GM19467 (cell line): ENCODE data around the gene USP22.

Experiments used
- ATAC-seq: cut with Tn5 transposase; IDR thresholded peaks from one replicate; pipeline ENCODE4 v1.9.1; 2021; ENCODE audit warnings: mild to moderate bottlenecking, moderate library complexity; ENCODE audit not compliant: unreplicated experiment

The USP22 gene

DNA sequence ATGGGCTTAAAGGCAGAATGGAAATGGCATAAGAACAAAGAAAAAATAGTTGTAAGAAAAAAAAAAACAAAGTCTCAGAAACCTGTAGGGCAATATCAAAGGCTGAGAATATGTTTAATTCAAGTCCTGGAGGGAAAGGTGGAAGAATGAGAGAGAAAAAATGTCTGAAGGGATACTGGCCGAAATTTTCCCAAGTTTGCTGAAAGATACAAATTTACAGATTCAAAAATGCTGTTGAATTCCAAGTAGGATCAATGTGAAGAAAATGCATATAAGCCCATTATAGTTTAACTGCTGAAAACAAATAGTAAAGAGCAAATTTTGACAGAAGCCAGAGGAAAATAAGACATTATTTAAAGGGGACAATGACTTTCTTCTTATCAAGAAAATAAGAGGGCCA, 6.6 kb upstream of the USP22 start:
- ATAC-seq: no peak

DNA sequence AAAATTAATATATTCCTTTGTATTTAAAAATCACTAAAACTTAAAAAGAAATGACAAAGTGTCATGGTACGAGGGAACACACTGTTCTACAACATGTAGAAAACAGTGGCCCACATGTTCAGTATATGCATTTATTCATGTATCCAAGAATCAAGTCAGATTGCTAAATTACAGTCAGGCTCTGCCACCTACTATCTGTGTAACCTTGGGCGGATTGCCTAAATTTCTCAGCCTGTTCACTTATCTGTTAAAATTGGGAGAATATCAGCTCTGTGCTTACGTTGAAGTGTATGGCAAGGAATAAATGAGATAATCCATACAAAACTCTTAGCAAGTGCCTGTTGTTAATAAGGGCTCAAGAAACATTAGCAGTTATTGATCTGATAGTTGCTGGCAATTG, 3.4 kb upstream of the USP22 start:
- ATAC-seq: no peak

DNA sequence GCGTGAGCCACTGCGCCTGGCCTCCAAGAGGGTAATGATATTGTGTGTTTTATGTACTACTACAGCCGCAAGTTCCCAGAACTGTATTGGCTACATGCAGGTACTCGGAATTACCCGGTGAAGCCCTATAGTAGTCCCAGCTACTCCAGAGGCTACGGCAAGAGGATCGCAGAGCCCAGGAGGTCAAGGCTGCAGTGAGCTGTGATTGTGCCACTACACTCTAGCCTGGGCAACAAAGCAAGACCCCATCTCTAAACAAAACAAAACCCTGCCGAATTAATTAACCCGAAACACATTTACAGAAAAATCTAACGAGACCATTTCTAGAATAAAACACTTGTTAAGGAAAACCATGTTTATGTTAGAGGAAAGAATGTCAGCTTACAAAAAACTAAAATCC, 2.2 kb upstream of the USP22 start:
- ATAC-seq: no peak

DNA sequence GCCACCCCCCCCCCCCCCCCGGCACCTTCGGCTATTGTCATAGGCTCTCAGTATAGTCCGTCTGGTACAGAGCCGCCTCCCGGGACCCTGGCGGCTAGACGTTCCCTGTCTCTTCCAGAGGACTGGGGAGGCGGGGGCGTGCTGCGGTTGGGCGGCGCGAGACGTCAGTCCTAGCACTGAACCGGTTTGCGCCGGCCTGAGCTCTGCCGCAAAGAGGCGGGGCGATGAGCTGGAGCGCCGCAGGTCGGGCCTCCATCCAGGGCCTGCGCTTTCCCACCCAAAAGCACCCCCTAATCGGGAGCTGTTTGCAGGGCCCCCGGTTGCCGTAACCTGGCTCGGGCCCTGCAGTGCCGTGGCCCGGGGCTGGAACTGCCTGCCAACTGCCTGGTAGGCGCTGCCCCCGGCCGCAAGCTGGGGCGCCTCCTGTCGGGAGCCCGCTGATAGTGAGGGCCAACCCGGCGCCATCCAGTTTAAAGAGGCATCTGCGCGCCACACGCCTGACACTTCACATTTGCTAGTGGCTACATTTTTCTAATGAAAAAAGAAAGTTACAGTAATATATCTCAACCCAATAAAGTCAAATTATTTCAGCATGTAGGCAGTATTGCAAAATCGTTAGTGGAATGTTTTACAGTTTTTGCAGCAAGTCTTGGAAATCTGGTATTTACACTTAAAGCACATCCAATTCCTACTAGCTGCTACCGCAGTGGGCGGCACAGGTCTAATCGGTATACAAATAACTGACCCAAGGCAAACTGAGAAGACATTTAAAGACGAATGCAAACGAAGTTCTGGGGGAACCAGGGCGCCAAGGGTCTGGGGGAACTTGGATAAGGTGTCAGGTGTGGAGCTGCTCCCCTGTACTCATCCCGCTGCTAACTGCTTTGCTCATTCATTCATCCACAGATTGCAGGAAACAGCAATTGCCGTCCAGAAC, 753 bp upstream of the USP22 start:
- peak; percentile 83 for ATAC-seq

DNA sequence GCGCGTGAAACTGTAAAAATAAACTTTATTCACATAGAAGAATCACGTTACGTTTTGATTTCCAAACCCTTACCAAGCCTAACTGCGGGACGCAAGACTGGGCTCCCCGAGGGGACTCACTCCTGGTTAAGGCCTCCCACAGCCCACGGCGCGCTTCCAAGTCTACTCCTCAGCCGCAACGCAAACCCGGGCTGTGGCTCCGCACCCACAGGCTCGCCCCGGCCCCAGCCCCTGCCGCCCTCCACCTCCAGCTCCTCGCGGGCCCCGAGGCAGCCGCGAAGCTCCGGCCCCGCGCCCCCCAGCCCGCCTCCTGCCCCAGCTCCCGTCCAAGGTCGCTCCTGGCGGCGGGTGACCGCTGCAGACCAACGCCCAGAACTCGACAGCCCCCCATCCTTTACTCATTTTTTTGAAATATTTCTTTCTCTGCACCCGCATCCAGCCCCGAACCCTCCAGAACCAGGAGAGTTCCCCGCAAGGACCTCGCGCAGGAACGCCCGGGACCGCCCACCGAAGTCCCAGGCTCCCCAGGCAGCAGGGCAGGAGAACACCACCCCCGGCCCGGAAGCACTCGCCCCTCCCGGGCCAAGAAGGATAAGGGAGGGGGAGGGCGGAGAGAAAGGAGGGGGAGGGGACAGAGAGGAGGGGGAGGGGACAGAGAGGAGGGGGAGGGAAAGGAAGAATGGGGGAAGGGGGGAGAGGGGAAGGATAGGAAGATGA, 912 bp downstream of the USP22 start:
- ATAC-seq: no peak

DNA sequence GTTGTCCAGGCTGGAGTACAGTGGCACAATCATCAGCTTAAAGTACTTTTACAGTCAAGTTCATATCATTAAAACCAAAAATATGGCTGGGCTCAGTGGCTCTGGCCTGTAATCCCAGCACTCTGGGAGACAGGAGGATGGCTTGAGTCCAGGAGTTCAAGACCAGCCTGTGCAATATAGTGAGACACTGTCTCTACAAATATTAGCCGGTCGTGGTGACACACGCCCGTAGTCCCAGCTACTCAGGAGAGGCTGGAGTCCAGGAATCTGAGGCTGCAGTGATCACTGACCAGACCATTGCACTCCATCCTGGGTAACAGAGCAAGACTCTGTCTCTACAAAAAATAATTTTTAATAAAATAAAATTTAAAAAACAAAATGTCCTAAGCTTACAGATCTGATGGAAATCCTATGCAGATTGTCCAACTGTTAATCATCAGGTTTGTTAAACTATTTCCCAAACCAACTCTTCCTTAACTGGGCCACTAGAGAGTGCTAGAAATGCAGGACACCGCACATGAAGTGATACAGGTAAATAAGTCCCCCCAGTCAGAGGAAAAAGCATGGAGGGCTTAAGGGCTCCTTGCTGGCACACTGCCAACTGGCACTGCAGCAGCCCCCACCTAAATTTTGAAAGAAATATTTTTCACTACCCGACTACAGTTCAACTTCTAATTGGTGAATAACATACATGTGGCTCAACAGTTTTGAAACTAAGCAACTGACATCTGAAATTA, 2.8 kb downstream of the USP22 start:
- no peak for ATAC-seq

DNA sequence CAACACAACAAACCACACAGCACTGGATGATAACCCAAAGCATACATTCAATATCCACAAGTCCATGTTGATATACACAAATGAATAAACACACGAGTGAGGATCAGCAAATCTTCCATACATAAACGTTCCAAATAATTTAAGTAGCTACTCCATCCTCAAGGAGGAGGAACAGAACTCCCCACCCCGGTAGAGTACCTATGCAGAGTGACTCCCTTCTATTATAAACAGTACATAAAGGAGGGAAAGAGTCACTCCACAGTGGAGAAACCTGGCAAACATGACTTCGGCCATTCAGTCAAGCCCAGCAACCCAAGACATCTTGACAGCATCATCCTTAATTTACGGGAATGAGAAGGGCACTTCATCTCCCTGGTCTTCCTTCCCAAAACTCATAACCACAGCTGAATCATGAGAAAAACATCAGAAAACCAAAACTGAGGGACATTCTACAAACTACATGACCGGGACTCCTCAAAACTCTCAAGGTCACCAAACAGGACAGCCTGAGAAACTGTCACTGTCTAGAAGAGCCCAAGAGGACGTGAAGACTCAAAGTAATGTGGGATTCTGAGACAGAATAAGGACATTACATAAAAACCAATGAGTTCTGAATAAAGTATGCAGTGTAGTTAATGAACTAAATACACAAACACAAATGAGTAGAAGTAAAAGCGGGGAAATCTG, 5.6 kb downstream of the USP22 start:
- no peak for ATAC-seq

DNA sequence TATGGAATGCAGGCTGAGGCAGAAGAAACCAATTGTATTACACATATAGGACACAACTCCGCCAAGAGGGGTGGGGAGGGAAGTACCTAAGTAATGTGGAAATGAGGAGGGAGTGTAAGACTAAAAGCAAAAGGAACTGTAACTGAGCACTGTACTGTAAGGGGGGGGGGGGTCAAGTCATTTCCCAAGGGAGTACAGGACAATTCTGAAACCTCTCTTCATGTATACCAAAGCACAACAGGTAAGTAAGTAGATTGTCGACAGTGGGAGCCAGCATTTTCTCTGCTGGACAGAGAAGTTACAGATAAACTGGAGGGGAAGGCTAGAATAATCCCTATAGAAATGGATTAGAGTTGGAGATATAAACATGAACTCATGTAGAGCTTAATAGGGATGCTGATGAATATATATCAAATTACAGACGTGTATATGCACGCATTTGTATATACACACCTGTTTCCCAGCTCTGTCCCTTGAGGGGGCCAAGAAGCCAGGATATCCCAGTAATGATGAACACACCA, 6.4 kb downstream of the USP22 start:
- ATAC-seq: no peak

DNA sequence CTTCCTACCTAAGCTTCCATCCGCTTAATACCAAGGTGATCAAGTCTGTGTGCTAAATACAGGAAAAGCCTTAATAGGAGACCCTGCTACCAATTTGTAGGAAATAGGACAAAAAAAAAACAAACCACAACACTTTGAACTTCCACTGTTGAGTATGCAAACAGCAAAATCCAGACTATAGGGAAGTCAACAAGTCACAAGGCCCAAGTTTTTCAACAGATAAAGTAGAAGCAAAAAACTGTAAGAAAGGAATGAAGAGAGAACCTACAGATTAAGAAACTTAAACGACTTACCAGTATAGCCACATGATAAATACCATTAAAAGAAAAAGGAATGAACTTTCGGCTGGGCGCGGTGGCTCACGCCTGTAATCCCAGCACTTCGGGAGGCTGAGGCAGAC, 7.4 kb downstream of the USP22 start:
- no peak for ATAC-seq

DNA sequence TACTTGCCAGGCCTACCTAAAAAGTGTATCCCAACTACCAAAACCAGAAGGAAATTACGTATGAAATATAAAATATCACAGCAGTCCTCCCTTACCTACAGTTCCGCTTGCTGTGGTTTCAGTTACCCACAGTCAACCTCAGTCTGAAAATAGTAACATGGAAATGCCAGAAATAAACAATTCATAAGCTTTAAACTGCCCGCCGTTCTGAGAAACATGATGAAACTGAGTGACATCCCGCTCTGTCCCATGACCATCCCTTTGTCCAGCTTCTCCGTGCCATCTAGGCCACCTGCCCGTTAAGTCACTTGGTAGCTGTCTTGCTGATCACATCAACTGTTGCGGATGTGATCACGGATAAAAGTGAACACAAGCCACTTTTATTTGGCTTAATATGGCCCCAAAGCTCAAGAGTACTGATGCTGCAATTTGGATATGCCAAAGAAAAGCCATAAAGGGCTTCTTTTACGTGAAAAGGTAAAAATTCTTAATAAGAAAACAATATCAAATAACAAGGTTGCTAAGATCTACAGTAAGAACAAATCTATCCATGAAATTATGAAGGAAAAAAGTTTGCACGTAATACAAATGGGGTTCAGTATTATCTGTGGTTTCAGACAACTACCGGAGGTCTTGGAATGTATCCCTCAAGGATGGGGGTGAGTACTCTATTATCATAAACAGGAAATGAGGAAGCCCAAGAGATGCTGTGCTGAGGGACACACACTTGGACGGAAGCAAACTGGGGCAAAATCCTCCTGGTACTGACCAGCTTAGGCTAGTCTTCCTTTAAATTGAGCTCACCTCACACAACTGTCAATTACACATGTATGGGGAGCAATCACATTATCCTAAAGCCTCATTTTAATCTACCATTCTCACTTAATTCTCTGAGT, 8.2 kb downstream of the USP22 start:
- ATAC-seq: peak; percentile 60

DNA sequence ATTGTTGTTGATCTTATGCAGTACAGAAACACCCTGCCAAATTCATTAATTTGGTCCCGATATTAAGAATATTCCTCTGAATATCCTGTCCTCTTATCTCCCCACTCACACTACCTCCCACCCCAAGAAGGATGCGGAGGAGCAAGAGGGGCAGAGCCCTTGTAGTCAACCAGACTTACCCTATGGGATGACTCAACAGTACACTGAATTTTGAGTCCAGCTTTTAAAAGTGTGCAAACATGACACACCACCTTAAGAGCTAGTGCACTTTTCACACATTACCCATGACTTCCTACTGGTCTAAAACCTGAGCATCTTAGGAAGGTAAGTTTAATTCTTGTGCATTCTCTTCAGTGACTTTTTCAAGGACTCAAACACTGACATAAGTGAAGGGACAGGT, 9.5 kb downstream of the USP22 start:
- no peak for ATAC-seq

DNA sequence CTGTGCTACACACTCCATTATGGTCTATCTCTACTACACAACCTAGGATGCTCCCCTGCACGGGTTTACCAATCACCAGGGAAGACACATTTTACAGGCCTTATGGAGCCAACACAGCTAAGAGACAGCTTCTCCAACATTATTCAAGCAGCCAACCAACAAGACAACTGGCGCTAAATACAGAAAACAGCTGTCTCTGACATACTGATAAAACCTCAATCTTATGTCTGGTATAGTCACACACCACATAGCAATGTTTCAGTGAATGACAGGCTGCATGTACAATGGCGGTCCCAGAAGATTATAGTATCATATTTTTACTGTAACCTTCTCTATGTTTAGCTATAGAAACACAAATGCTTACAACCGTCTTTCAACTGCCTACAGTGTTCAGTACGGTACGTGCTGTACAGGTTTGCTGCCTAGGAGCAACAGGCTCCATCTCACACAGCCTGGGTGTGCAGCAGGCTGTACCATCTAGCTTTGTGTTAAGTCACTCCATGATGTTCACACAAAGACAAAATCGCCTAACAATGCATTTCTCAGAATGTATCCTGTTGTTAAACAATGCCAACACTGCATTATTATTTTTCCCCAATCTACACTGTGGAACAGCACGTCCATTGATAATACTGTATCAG, 10.9 kb downstream of the USP22 start:
- ATAC-seq: no peak

DNA sequence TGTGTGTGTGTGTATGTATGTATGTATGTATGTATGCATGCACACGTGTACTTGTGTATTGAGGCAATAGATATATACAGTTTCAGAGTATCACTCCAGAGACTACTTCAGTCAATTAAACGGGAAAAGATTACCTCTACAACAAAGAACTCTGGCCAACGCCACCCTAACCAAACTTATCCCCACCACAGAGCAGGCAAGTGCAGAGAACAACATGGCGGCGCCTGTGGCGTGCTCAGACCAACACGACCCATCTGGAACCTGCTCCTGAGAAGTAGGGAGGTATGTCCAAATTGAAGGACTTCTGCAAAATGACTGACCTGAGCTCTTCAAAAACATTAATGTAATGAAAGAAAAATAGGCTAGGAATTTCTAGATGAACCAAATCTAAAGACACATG, 12.4 kb downstream of the USP22 start:
- ATAC-seq: no peak

DNA sequence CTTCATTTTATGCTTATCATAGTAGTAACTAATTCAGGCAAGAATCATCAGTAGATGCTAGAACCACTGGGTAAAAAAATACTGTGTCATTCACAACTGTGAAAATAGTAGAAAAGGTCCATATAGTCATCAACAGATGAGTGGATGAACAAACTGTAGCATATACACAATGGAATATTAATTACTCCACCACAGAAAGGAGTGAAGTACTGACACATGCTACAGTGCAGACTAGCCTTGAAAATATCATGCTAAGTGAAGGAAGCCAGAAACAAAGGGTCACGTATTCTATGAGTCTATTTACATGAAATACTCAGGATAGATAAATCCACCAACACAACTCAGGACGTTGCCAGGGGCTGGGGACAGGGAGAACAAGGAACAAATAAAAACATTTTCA, 13.3 kb downstream of the USP22 start:
- no peak for ATAC-seq

DNA sequence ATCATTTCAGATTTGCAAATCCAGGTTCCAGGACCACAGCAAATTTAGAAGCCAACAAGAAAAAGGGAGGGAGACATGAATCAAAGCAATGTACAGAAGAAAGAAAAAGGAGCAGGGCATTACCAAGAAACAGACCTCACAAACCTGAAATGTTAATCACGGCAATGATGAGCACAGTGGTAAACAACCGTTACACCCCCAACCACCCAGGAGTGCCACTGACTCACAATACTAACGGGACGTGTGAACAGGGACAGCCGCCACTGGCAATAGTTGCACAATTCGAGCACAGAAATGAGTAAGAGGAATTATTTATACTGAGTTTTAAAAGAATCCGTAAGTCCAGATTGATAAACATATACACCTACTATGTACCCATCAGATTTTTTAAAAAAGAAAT, 13.8 kb downstream of the USP22 start:
- ATAC-seq: no peak

DNA sequence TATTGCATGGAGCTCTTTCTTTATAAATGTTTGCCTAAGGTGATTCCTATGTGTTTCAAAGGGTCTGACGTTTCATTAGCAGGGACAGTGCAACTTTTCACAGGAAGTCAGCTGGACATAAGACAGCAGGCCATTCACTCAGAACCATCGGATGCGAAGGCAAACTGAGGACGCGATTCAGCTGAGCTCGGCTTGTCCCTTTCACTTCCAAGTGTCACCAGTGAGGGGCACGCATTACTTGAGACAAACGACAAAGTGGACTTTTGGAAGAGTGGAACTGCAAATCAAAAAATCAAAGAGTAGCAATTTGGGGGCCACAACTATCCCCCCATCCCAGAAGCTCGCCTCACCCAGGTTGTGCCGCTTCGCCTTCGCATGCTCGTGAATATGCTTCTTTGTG, 14.6 kb downstream of the USP22 start:
- ATAC-seq: no peak

DNA sequence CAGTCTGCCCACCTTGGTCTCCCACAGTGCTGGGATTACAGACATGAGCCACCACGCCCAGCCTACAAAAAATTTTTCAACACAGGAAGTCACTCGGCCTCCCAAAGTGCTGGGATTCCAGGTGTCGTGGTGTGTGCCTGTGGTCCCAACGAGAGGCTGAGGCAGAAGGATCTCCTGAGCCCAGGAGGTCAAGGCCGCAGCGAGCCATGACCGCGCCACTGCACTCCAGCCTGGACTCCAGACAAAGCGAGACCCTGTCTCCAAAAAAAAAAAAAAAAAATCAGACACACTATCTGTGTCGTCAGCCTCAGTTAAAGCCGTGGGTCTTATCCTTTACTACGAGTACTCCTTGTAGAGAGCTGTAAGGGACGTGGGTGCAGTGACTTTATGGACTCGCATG, 15.8 kb downstream of the USP22 start:
- no peak for ATAC-seq

DNA sequence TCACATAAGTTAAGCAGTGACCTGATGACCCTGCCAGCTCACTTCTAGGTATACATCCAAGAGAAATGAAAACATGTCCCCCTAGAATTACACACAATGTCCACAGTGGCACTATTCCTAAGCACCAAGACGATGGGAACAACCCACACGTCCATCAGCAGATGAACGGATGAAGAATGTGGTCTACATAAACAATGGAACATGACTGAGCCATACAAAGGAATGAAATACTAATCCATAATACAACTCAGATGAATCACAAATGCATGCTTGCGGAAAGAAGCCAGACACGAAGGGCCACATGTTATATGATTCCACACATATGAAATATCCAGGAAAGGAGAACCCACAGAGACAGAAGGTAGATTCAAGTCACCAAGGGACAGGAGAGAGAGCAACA, 17.4 kb downstream of the USP22 start:
- ATAC-seq: no peak

DNA sequence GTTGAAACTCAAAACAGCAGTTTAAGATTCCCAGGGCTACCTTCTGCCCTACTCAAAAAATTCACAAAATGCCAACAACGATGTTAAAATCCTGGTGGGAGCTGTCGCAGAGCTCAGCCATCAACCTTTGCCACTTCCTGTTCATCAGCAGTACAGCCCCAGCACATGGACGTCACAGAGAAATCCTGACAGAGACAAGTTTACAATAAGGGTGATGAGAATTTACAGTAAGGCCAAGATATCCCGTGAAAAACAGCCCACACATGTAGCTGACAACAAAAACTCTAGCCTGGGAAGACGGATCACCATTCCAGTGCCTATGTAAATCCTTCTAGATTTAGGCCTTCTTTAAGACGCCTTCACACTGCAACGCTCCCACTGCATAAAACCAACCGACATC, 18.8 kb downstream of the USP22 start:
- ATAC-seq: no peak
